ENCODE data around the gene SLC66A1.
"Not testable (repeated sequence)": the region's sequence is repeated elsewhere in the genome, so short reads cannot be mapped to it uniquely, and the experiment has no call there.

SLC66A1 gene

GRCh38 chr1:19287436-19288185 lies 24.5 kb upstream of the SLC66A1 start:
- no peak for DNase-seq

GRCh38 chr1:19288324-19289241 lies 23.5 kb upstream of the SLC66A1 start, which contains the start of gene AKR7A3:
AKR7A3 (minus strand) TSS chr1:19288770; CDS start chr1:19288709, 61 bp downstream.
- peak; percentile 68 to 72 for DNase-seq

More at GRCh38 chr1:19287436-19288185, 24.5 kb upstream of the SLC66A1 start:
- TF ChIP-seq GATA1 (IDR thresholded peaks at IDR 0.05; ENCODE audit: low read depth, low read length) (no peak), POLR2A (IDR thresholded peaks at IDR 0.05; ENCODE audit: low read length) (no peak)

GRCh38 chr1:19289244-19289643 lies 22.9 kb upstream of the SLC66A1 start:
- TF ChIP-seq POLR2A (IDR thresholded peaks at IDR 0.05; ENCODE audit: low read length) (no peak), GATA1 (IDR thresholded peaks at IDR 0.05; ENCODE audit: low read depth, low read length) (no peak)
- peak in 1 of 2 experiments; percentile 11 for DNase-seq

- TF ChIP-seq POLR2A (IDR thresholded peaks at IDR 0.05; ENCODE audit: low read length) (no peak), GATA1 (IDR thresholded peaks at IDR 0.05; ENCODE audit: low read depth, low read length) (no peak)
- no peak for DNase-seq
Observed at GRCh38 chr1:19294638-19295037, 17.5 kb upstream of the SLC66A1 start.

GRCh38 chr1:19300211-19300610 lies 11.9 kb upstream of the SLC66A1 start:
- DNase-seq, result no peak
- TF ChIP-seq POLR2A (IDR thresholded peaks at IDR 0.05; ENCODE audit: low read length) (no peak), GATA1 (IDR thresholded peaks at IDR 0.05; ENCODE audit: low read depth, low read length) (no peak)

- DNase-seq, result not testable (repeated sequence)
Observed at GRCh38 chr1:19304081-19304480, 8.0 kb upstream of the SLC66A1 start.

GRCh38 chr1:19305880-19306279 lies 6.2 kb upstream of the SLC66A1 start:
- TF ChIP-seq POLR2A (IDR thresholded peaks at IDR 0.05; ENCODE audit: low read length) (no peak), GATA1 (IDR thresholded peaks at IDR 0.05; ENCODE audit: low read depth, low read length) (no peak)
- DNase-seq, result no peak

- no peak for DNase-seq
- TF ChIP-seq GATA1 (IDR thresholded peaks at IDR 0.05; ENCODE audit: low read depth, low read length) (no peak), POLR2A (IDR thresholded peaks at IDR 0.05; ENCODE audit: low read length) (no peak)
Observed at GRCh38 chr1:19306941-19307340, 5.2 kb upstream of the SLC66A1 start.

- TF ChIP-seq GATA1 (IDR thresholded peaks at IDR 0.05; ENCODE audit: low read depth, low read length) (no peak), POLR2A (IDR thresholded peaks at IDR 0.05; ENCODE audit: low read length) (no peak)
- DNase-seq, result no peak
Observed at GRCh38 chr1:19307794-19308508, 4.2 kb upstream of the SLC66A1 start.

- DNase-seq, result no peak
- TF ChIP-seq GATA1 (IDR thresholded peaks at IDR 0.05; ENCODE audit: low read depth, low read length) (no peak), POLR2A (IDR thresholded peaks at IDR 0.05; ENCODE audit: low read length) (no peak)
Observed at GRCh38 chr1:19308509-19308907, 3.6 kb upstream of the SLC66A1 start.

GRCh38 chr1:19309123-19309813 lies 2.9 kb upstream of the SLC66A1 start:
- DNase-seq, result no peak

GRCh38 chr1:19310061-19310460 lies 2.1 kb upstream of the SLC66A1 start:
- TF ChIP-seq GATA1 (IDR thresholded peaks at IDR 0.05; ENCODE audit: low read depth, low read length), result no peak
- no peak for TF ChIP-seq POLR2A (IDR thresholded peaks at IDR 0.05; ENCODE audit: low read length)
- DNase-seq, result no peak

More at GRCh38 chr1:19309123-19309813, 2.9 kb upstream of the SLC66A1 start:
- TF ChIP-seq GATA1 (IDR thresholded peaks at IDR 0.05; ENCODE audit: low read depth, low read length) (no peak), POLR2A (IDR thresholded peaks at IDR 0.05; ENCODE audit: low read length) (no peak)

GRCh38 chr1:19310720-19311502 lies 1.2 kb upstream of the SLC66A1 start:
- no peak for TF ChIP-seq POLR2A (IDR thresholded peaks at IDR 0.05; ENCODE audit: low read length)
- TF ChIP-seq GATA1 (IDR thresholded peaks at IDR 0.05; ENCODE audit: low read depth, low read length), result no peak
- DNase-seq, result peak in 1 of 2 experiments; percentile 41

Measured in erythroblast (primary cell).